Jurkat, Clone E6-1 (cell line): ENCODE results near the gene ALS2CL.

Experiments used
- DNase-seq: peaks from one replicate; pipeline ENCODE4 v3.0.0-alpha.2; 2011; ENCODE audit warnings: low read depth, low spot score
- H3K4me3 ChIP-seq: 2 replicates; pipeline ENCODE4 v1.5.1; 2011; ENCODE audit warnings: mild to moderate bottlenecking, low read length, control low read depth, moderate library complexity

The ALS2CL gene

DNA sequence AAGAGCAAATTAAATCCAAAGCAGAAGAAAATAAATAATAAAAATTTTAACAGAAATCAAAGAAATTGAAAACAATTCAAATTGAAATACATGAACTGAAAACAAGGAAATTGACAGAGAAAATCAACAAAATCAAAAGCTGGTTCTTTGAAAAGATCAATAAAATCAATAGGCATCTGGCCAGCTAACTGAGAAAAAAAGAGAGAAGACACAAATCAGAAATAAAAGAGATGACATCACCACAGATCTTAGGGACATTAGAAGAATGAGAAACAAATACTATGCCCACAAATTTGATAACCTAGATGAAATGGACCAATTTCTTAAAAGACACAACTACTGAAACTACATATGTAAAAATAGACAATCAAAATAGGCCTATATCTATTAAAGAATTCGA, 42.4 kb downstream of the ALS2CL start:
- DNase-seq, result no peak
- no peak overlapping the region for H3K4me3 ChIP-seq

DNA sequence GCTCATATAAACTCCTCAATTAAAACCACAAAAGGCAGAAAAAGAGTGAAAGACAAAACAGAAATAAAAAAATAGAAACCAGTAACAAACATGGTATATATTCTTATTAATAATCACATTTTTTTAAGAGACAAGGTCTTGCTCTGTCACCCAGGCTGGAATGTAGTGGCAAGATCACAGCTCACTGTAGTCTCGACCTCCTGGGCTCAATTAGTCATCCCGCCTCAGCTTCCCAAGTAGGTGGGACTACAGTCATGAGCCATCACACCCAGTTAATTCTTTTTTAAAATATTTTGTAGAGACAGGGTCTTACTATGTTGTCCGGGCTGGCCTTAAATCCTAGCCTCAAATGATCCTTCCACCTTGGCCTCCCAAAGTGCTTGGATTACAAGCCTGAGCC, 44.0 kb downstream of the ALS2CL start:
- no peak overlapping the region for H3K4me3 ChIP-seq
- no peak for DNase-seq

DNA sequence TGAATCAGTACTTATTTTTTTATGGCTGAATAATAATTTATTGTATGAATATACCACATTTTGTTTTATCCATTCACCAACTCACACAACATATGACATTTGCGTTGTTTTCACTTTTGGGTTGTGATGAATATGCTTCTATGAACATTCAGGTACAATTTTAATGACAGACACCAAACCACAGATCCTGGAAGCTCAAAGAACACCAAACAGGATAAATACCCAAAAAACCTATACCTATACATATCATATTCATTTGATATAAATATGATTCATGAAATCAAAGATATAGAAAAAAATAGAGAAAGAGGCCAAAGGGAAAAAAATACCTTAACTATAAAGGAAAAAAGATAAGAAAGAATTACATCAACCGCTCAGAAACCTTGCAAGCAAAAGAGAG, 45.4 kb downstream of the ALS2CL start:
- H3K4me3 ChIP-seq, result no peak overlapping the region
- no peak for DNase-seq

DNA sequence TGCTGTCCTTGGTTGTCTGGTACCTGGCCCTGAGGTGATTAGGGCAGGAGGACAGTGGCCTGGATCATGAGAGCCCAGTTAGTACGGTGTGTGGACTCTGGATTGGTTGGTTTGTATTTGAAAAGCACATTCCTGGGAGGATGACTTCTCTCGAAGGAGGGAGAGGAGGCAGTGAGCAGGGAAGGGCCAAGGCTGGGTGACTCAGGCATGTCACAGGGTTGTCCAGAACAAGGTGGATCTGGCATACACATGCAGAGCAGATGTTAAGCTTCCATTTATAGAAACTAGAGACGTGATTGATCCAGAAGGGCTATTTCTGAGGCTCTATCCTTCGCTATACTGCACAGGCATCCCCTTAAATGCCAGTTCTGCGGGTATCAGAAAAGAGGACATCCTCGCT, 46.8 kb downstream of the ALS2CL start:
- no peak for DNase-seq
- H3K4me3 ChIP-seq, result no peak overlapping the region

DNA sequence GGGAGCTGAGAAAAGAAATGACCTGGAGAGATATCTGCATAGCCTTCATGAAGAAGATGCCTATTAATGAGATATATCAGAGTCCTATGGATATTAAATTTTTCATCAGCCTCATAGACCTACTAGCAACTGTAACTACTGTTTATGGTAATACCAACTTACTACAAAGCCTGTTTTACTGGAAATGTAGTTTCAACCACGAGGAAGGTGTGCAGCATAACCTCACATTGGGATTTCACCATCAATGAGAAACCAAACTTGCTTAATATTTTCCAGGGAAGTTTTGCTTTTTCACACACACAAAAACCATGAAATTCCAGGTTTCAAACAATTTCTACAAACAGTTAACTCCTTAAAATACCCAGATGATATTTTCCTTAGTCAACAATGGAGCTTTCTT, 49.8 kb downstream of the ALS2CL start:
- no peak for DNase-seq
- H3K4me3 ChIP-seq, result no peak overlapping the region

DNA sequence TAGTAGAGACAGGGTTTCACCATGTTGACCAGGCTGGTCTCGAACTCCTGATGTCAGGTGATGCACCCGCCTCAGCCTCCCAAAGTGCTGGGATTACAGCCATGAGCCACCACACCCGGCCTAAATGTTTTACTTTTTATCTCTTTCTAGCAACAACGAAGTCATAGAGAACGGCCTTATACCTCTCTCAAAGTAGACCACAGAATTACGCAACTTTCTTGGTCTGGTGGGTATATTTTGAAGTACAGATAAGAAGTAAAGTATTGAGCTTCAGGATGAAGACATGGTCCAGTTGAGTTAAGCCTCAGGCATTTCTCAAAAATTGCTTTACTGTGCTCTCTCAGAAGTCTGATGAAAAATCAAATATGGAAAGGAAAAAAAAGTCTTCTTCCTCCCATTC, 50.5 kb downstream of the ALS2CL start:
- no peak overlapping the region for H3K4me3 ChIP-seq
- peak; percentile 16 for DNase-seq

DNA sequence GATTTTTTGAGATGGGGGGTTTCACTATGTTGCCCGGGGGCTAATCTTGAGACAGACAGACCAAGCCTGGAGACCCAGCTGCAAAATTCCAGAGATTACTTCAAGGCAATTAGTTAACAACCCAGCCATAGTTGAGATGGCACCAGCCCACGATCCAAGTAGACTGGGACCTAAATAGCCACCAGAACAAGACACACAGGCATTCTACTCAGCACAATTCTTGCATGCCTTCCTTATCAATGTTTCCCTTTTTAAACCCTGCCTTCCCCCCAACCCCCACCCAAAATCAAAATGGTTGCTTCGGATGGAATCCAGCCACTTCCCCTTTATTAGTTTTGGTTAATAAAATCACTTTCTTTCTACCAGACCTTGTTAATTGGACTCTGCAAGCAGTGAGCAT, 52.6 kb downstream of the ALS2CL start:
- DNase-seq, result no peak
- no peak overlapping the region for H3K4me3 ChIP-seq

DNA sequence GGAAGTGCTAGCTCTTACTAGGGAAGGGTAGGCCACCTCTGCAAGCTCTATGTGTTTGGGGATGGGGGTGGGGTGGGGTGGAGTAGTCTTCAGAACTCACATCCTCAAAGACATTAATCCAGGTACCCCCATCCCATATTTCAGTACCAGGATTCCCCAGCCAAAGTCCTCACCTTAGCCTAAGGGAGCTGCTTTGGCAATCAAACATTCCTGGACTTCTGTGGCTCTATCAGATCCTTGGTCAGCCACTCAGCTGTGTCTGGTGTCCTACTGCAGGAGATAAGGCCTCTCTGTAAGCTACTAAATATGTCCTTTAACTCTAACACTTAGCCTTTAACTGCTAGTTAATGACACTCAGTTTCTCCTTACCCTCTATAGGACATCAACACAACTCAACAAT, 54.3 kb downstream of the ALS2CL start:
- no peak overlapping the region for H3K4me3 ChIP-seq
- no peak for DNase-seq

DNA sequence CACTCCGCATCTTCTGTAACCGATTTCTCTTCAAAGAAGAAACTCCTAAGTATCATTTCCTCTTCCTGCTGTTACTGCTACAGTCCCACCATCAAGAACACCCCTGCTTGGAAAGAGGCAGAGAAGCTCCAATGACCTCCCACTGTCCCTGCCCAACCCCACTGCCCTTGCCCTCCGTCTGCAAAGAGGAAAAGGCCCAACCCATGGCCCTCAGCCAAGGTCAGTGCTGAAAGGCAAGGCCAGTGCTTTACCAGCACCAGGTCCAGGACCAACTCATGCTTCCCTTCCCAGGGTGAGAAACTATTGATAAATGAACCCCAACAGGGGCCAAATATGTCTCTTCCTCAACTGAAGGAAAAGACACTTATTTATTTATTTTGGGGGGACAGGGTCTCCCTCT, 58.6 kb downstream of the ALS2CL start:
- H3K4me3 ChIP-seq, result no peak overlapping the region
- no peak for DNase-seq

DNA sequence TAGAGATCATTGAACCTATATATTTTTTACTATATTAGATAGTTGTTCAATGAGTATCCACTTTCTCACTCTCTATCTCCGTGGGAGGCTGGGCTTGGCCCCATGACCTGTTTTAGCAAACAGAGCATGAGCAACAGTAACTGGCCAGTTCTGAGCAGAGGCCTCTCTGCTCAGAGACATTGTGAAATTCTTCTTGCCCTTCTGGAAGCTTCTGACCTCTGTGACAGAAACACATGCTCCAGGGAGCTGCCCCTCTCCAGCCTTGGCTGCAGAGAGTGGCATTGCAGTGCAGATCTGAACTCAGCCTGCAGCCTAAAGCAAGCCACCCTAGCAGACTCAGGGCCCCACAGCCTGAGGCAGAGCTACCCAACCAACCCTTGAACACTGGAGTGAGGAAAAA, 60.7 kb downstream of the ALS2CL start:
- H3K4me3 ChIP-seq, result no peak overlapping the region

DNA sequence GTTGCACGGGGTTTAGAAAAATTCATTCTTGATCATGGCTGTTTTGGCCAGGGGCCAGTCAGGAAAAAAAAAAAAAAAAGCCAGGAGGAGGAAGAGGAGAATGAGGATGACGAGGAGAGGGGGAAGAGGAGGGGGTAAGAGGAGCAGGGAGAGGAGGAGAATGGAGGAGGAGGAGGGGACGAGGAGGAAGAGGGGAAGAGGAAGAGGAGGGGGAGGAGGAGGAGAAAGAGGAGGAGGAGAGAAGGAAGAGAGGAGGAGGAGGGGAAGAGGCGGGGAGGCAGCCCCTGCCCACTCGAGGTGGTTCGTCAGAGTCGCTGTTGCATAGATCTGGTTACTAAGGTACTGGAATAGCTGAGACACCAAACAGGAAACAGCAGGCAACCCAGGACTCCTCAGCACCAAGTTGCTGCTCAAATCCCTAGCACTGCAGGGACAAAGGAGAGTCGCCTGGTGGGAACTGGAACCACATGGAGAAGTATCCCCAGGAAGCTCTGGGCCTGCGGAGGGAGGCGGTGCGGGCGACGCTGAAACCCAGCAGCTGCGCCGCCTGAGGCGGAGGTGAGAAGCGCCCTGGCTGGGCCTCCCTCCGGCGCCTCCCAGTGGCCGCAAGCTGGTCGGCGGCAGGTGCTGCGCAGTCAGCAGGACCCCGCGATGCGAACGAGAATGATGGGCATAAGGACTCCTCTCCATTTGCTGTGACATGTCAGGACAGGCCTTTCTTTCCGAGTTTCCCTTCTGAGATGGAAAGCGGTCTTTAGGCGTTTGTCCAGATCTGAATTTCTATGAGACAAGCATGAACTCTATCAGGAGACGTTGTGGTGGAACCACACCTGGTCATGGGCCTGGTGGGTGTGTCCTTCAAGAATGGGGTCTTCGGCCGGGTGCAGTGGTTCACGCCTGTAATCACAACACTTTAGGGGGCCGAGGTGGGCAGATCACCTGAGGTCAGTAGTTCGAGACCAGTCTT, 63.6 kb downstream of the ALS2CL start:
- DNase-seq, result peak; percentile 65

More for the DNA sequence above, 60.7 kb downstream of the ALS2CL start:
- DNase-seq, result no peak

DNA sequence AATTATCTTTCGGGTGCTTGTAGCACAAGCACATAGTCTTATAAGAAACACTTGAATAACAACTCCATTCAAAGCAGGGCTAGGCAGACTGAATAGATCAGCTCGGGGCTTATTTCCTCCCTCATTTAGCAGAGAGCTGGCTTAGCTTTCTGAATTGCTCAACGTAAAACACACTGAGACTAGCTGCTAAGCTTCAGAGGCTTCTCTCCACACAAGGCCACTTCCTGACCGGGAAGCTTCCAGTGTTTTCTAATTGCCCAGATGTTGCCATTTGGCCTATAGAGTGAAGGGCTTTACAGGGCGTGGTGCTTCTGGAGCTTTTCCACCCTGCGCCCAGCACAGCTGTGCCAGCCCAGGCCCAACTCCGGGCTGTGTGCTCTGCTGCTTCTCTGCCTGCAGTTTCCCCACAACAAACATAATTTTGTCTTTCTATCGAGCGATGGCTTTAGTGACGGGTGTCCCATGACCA, 64.5 kb downstream of the ALS2CL start:
- H3K4me3 ChIP-seq, result no peak overlapping the region
- no peak for DNase-seq

More for the DNA sequence above, 63.6 kb downstream of the ALS2CL start:
- H3K4me3 ChIP-seq, result peak overlapping the region; percentile 47

DNA sequence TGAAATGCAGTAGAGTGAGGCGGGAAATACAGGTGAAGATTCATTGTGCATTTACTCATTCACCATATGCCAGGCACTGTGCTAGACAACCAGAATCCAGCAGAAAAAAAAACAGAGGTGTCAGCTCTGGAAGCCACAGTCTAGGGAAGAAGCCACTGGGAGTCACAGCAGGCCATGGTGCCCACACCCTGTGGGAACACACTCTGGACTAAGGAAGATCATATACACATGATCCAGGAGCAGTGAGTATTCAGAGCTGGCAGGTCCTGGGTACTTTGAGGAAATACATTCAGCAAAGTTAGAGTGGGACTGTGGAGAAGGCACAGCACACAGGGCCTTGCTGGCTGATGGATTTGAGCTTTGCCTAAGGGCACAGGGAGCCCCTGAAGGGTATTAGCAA, 66.4 kb downstream of the ALS2CL start:
- DNase-seq, result no peak
- no peak overlapping the region for H3K4me3 ChIP-seq

DNA sequence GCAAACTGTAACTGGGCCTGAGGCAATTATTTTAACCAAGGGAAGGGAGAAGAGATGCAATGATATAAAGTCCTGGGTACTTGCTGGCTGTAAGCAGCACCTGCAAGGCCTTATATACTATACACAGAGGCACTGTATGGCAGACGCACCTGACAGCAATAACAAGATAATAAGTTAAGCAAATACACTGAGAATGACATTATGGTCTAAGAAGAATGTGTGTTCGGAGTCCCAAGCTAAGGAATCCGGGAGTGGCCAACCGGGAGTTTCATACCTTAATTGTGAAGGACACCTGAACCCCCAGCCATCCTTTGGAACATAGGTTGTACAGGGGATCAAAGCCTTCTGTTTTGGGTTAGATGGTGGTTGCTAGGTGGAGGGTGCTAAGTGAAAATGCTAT, 67.4 kb downstream of the ALS2CL start:
- no peak overlapping the region for H3K4me3 ChIP-seq
- no peak for DNase-seq

DNA sequence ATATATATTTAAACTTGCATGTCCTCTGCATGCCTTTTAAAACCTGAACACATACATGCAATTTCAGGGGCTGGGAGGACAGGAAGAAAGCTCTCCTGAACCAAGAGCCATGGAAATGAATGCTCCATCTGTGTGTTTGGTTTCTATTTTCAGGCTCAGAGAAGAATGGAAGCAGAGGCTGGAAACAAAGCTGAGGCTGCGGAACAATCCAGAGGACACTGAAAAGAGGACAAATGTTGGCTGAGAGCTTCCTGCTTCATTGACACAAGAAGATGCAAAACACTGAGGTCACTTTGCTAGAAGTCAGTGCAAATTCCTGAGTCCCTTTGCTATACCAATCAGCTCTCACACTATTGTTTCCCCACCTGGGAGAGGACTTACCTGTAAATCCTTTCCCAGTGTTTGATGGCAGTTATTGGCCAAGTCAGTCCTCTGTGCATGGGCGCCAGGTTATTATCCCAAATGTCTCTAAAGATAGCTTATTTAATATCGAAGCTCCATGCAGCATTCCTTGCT, 68.4 kb downstream of the ALS2CL start:
- H3K4me3 ChIP-seq, result no peak overlapping the region
- no peak for DNase-seq

DNA sequence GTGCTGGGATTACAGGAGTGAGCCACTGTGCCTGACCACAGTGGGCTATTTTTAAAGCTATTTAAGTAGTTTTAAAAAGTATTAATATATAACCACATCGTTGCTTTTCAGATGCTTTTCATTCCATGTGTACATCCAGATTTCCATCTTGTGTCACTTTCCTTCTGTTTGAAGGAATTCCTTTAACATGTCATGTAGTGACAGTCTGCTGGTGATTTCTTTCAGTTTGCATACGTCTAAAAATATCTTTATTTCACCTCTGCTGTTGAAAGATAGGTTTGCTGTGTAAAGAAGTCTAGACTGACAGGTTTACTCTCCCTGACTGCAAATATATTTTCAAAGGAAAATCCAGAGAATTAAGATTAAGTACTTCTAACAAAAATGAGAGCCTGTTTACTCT, 68.9 kb downstream of the ALS2CL start:
- no peak for DNase-seq
- no peak overlapping the region for H3K4me3 ChIP-seq

DNA sequence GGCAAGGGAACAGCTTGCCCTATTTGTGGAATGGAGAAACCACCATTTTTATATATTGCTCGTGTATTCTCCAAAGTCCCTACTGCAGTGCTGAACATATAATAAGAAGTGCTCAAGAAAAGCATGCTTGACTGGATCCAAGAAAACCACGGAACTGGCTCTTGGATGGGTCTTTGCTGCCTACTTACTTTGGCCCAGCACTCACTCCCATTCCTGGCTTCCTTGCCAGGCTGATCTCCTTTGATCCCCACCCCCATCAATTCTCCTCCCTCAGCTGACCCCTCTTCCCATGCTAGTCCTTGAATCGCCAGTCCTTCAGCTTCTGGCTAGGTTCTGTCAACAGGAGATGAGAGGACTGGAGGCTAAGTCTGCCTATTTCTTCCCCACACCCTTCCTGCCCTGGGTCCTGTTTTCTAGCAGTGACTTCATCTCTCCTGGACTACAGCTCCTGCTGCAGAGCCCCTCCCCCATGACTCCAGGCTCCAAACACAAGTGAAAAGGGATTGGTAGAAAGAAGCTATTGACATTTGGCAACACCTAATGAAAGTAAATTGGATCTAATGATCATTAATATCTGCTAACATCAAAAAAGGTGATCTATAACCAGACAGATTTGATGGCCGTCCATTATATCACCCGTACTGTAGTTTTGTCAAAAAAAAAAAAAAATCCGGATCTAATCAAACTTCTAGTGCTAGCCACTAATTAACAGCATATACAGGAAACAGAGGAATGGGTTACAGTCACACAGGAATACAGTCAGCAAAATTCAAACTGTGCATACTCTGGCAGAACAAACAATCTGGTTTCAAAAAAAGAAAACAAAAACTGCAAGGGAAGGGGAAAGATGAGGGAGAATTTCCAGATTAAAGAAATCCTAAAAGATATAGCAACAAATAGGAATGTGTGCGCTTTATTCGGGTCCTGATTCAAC, 73.4 kb downstream of the ALS2CL start:
- DNase-seq, result no peak
- no peak overlapping the region for H3K4me3 ChIP-seq
